Thoracic aorta (tissue), 2 donors: ENCODE measurements around the gene RBM14. TPM values are rescaled to one million over a fixed set of nuclear protein-coding genes. Genes with fewer than 3 reads are reported as not detected.
A peak's percentile ranks its signal among the peaks of the same experiment; 100 is the strongest.
"Not testable (repeated sequence)": the region's sequence is repeated elsewhere in the genome, so short reads cannot be mapped to it uniquely, and the experiment has no call there.

Experiments used
- ATAC-seq: fragments of 150-250 bp; one replicate; pipeline ENCODE4 v1.8.0; 2017; ENCODE audit warnings: low read depth; ENCODE audit not compliant: insufficient number of reproducible peaks, low FRiP score
- DNase-seq: peaks from one replicate; pipeline ENCODE4 v3.0.0-alpha.2; 2020; ENCODE audit warnings: low spot score
- H3K27ac ChIP-seq, 2 donors: fragments of 200-600 bp; sonication (generic); 1 replicate in 1 of 2; 2 replicates in 1 of 2; pipeline ENCODE4 v1.5.1; 2016; ENCODE audit warnings: mild to moderate bottlenecking in 2 of 2, moderate library complexity in 2 of 2
- H3K27me3 ChIP-seq: fragments of 200-600 bp; sonication (generic); replicated peaks from 2 replicates; pipeline ENCODE4 v1.6.0; 2016; ENCODE audit warnings: mild to moderate bottlenecking; ENCODE audit not compliant: insufficient read depth
- H3K36me3 ChIP-seq: fragments of 200-600 bp; sonication (generic); one replicate; pipeline ENCODE4 v1.5.1; 2016
- H3K4me1 ChIP-seq, 2 donors: fragments of 200-600 bp; sonication (generic); 1 replicate in 1 of 2; 2 replicates in 1 of 2; pipeline versions ENCODE4 v1.5.1 to v1.6.0; 2016; ENCODE audit warnings: low read depth in 2 of 2, mild to moderate bottlenecking in 1 of 2; ENCODE audit not compliant: control insufficient read depth in 1 of 2
- H3K4me3 ChIP-seq: fragments of 200-600 bp; sonication (generic); 2 replicates; pipeline ENCODE4 v1.5.1; 2016; ENCODE audit warnings: mild to moderate bottlenecking
- H3K9me3 ChIP-seq: fragments of 200-600 bp; sonication (generic); 2 replicates; pipeline ENCODE4 v1.5.1; 2016
- CTCF ChIP-seq: fragments of 200-600 bp; sonication (generic); IDR thresholded peaks from one replicate; pipeline ENCODE4 v1.5.1; 2019; ENCODE audit warnings: antibody characterized with exemption
- total RNA-seq, 2 donors: library from RNA; depleted of rRNA; stranded (reverse); fragments of >200 nt; gene quantifications; one replicate each; pipeline versions ENCODE4 v1.1.0 to v1.2.3, GENCODE V29; 2016

The RBM14 gene
- total RNA-seq, 2 donors from 2014 or later: 72.7 to 99.8 TPM

GRCh38 chr11:66637557-66638176, 21.2 kb downstream of the RBM14 start:
- peak overlapping the region; percentile 93 for H3K4me3 ChIP-seq
- no peak for TF ChIP-seq CTCF
- H3K36me3 ChIP-seq: peaks cover 3% of the 10 kb centered on the region
- H3K4me1 ChIP-seq: peaks cover 34 to 49% of the 10 kb centered on the region in 2 donors
- no peaks in the 10 kb centered on the region for H3K9me3 ChIP-seq
- DNase-seq: no peak
- ATAC-seq: no peak
- H3K27me3 ChIP-seq: no peaks in the 10 kb centered on the region
- H3K27ac ChIP-seq: peak overlapping the region; percentile 63 to 77

GRCh38 chr11:66638177-66639065, 22.0 kb downstream of the RBM14 start, which contains the start of gene RBM4:
Gene RBM4 (plus strand): TSS chr11:66638703. CDS start chr11:66639712, 1,009 bp downstream.
- peak; percentile 92 for DNase-seq
- no peak for TF ChIP-seq CTCF
- H3K36me3 ChIP-seq: peaks cover 6% of the 10 kb centered on the region
- peak within 1 kb of the TSS; percentile 75 to 77 for H3K27ac ChIP-seq
- no peaks in the 10 kb centered on the region for H3K27me3 ChIP-seq
- H3K9me3 ChIP-seq: no peaks in the 10 kb centered on the region
- peak; percentile 99 for ATAC-seq
- peaks cover 39 to 57% of the 10 kb centered on the region in 2 donors for H3K4me1 ChIP-seq
- H3K4me3 ChIP-seq: peak within 1 kb of the TSS; percentile 93

GRCh38 chr11:66639066-66639813, 22.8 kb downstream of the RBM14 start:
- Histone ChIP-seq H3K27me3 (no peaks in the 10 kb centered on the region), H3K9me3 (no peaks in the 10 kb centered on the region), H3K36me3 (peaks cover 14% of the 10 kb centered on the region), H3K27ac (peak overlapping the region; percentile 75 to 77), H3K4me1 (peaks cover 47 to 65% of the 10 kb centered on the region in 2 donors), H3K4me3 (peak overlapping the region; percentile 93)
- TF ChIP-seq CTCF: no peak
- no peak for DNase-seq
- ATAC-seq: no peak

GRCh38 chr11:66639814-66640340, 23.4 kb downstream of the RBM14 start:
- DNase-seq, H3K27ac ChIP-seq: not testable (repeated sequence)

GRCh38 chr11:66641834-66642233, 25.4 kb downstream of the RBM14 start:
- H3K36me3 ChIP-seq: peaks cover 32% of the 10 kb centered on the region
- H3K27ac ChIP-seq: no peak overlapping the region
- H3K27me3 ChIP-seq: no peaks in the 10 kb centered on the region
- TF ChIP-seq CTCF: no peak
- peak overlapping the region; percentile 93 for H3K4me3 ChIP-seq
- no peak for DNase-seq
- H3K9me3 ChIP-seq: no peaks in the 10 kb centered on the region
- peaks cover 58 to 82% of the 10 kb centered on the region in 2 donors for H3K4me1 ChIP-seq
- ATAC-seq: no peak

More at GRCh38 chr11:66639814-66640340, 23.4 kb downstream of the RBM14 start:
- Histone ChIP-seq H3K36me3 (peaks cover 19% of the 10 kb centered on the region), H3K4me3 (peak overlapping the region; percentile 93), H3K4me1 (peaks cover 52 to 71% of the 10 kb centered on the region in 2 donors)
- H3K27me3 ChIP-seq, H3K9me3 ChIP-seq, ATAC-seq: not testable (repeated sequence)
